ENCODE data around the gene IFT88.

IFT88 gene

GRCh38 chr13:20684546-20684945, 117.6 kb downstream of the IFT88 start:
- DNase-seq (ENCODE audit: low read depth in 1 of 2, low spot score in 1 of 2) = no peak

GRCh38 chr13:20685092-20685491, 118.1 kb downstream of the IFT88 start:
- DNase-seq (ENCODE audit: low read depth in 1 of 2, low spot score in 1 of 2) = no peak

- DNase-seq (ENCODE audit: low read depth in 1 of 2, low spot score in 1 of 2) = no peak
Observed at GRCh38 chr13:20686167-20686566, 119.2 kb downstream of the IFT88 start.

GRCh38 chr13:20686863-20687579, 120.1 kb downstream of the IFT88 start:
- DNase-seq (ENCODE audit: low read depth in 1 of 2, low spot score in 1 of 2) = no peak

- no peak for DNase-seq (ENCODE audit: low read depth in 1 of 2, low spot score in 1 of 2)
Observed at GRCh38 chr13:20689291-20689690, 122.3 kb downstream of the IFT88 start.

GRCh38 chr13:20691616-20692015, 124.7 kb downstream of the IFT88 start:
- DNase-seq (ENCODE audit: low read depth in 1 of 2, low spot score in 1 of 2) = no peak

- DNase-seq (ENCODE audit: low read depth in 1 of 2, low spot score in 1 of 2) = no peak
Observed at GRCh38 chr13:20696073-20696472, 129.1 kb downstream of the IFT88 start.

GRCh38 chr13:20699715-20700114, 132.8 kb downstream of the IFT88 start:
- no peak for DNase-seq (ENCODE audit: low read depth in 1 of 2, low spot score in 1 of 2)

GRCh38 chr13:20700288-20700687, 133.3 kb downstream of the IFT88 start:
- no peak for DNase-seq (ENCODE audit: low read depth in 1 of 2, low spot score in 1 of 2)

- DNase-seq (ENCODE audit: low read depth in 1 of 2, low spot score in 1 of 2) = no peak
Observed at GRCh38 chr13:20701461-20701860, 134.5 kb downstream of the IFT88 start.

GRCh38 chr13:20702530-20702914, 135.6 kb downstream of the IFT88 start:
- DNase-seq (ENCODE audit: low read depth in 1 of 2, low spot score in 1 of 2) = no peak

- DNase-seq (ENCODE audit: low read depth in 1 of 2, low spot score in 1 of 2) = peak in 1 of 2 donors; percentile 16
Observed at GRCh38 chr13:20702915-20703779, 136.2 kb downstream of the IFT88 start, which contains the start of gene IL17D. TSS of gene IL17D (plus strand) at chr13:20703699. CDS start at chr13:20704002, 303 bp downstream.

- peak; percentile 58 to 66 for DNase-seq (ENCODE audit: low read depth in 1 of 2, low spot score in 1 of 2)
Observed at GRCh38 chr13:20703780-20704458, 137.0 kb downstream of the IFT88 start.

GRCh38 chr13:20704459-20705069, 137.6 kb downstream of the IFT88 start:
- no peak for DNase-seq (ENCODE audit: low read depth in 1 of 2, low spot score in 1 of 2)

- DNase-seq (ENCODE audit: low read depth in 1 of 2, low spot score in 1 of 2) = no peak
Observed at GRCh38 chr13:20706661-20707060, 139.7 kb downstream of the IFT88 start.

- no peak for DNase-seq (ENCODE audit: low read depth in 1 of 2, low spot score in 1 of 2)
Observed at GRCh38 chr13:20708216-20708615, 141.3 kb downstream of the IFT88 start.

GRCh38 chr13:20709369-20709768, 142.4 kb downstream of the IFT88 start:
- DNase-seq (ENCODE audit: low read depth in 1 of 2, low spot score in 1 of 2) = no peak

- DNase-seq (ENCODE audit: low read depth in 1 of 2, low spot score in 1 of 2) = no peak
Observed at GRCh38 chr13:20709782-20710181, 142.8 kb downstream of the IFT88 start.

GRCh38 chr13:20711301-20712044, 144.5 kb downstream of the IFT88 start:
- no peak for DNase-seq (ENCODE audit: low read depth in 1 of 2, low spot score in 1 of 2)

- DNase-seq (ENCODE audit: low read depth in 1 of 2, low spot score in 1 of 2) = no peak
Observed at GRCh38 chr13:20713014-20713376, 146.0 kb downstream of the IFT88 start.

- no peak for DNase-seq (ENCODE audit: low read depth in 1 of 2, low spot score in 1 of 2)
Observed at GRCh38 chr13:20713751-20714150, 146.8 kb downstream of the IFT88 start.
